GM23248 (cell line): ENCODE data around the gene CTNNBIP1. TPM values are rescaled to one million over a fixed set of nuclear protein-coding genes. Genes with fewer than 3 reads are reported as not detected.

ENCODE experiments used
- DNase-seq: peaks from one replicate; pipeline ENCODE4 v3.0.0-alpha.2; 2015
- H2AFZ ChIP-seq: fragments of 200-600 bp; sonication (generic); 2 replicates; pipeline ENCODE4 v1.6.1; 2016; ENCODE audit warnings: antibody characterized with exemption
- H3F3A ChIP-seq: fragments of 200-600 bp; sonication (generic); 2 replicates; pipeline ENCODE4 v1.6.1; 2016; ENCODE audit warnings: mild to moderate bottlenecking, antibody characterized with exemption, mixed run types; ENCODE audit not compliant: insufficient read depth
- H3K27ac ChIP-seq: fragments of 200-600 bp; sonication (generic); 2 replicates; pipeline ENCODE4 v1.5.1; 2016; ENCODE audit warnings: mild to moderate bottlenecking
- H3K27me3 ChIP-seq: fragments of 200-600 bp; sonication (generic); replicated peaks from 2 replicates; pipeline ENCODE4 v1.6.1; 2016; ENCODE audit warnings: mild to moderate bottlenecking; ENCODE audit not compliant: insufficient read depth
- H3K36me3 ChIP-seq: fragments of 200-600 bp; sonication (generic); 2 replicates; pipeline ENCODE4 v1.6.1; 2016; ENCODE audit warnings: low read depth, mild to moderate bottlenecking
- H3K4me1 ChIP-seq: fragments of 200-600 bp; sonication (generic); 2 replicates; pipeline ENCODE4 v1.6.1; 2016; ENCODE audit warnings: mild to moderate bottlenecking; ENCODE audit not compliant: insufficient read depth
- H3K4me2 ChIP-seq: fragments of 200-600 bp; sonication (generic); one replicate; pipeline ENCODE4 v1.6.1; 2016; ENCODE audit warnings: mild to moderate bottlenecking; ENCODE audit not compliant: unreplicated experiment
- H3K4me3 ChIP-seq: fragments of 200-600 bp; sonication (generic); 2 replicates; pipeline ENCODE4 v1.5.1; 2016; ENCODE audit warnings: mild to moderate bottlenecking
- H3K79me2 ChIP-seq: fragments of 200-600 bp; sonication (generic); 2 replicates; pipeline ENCODE4 v1.6.1; 2016; ENCODE audit warnings: mild to moderate bottlenecking; ENCODE audit not compliant: insufficient read depth
- H3K9ac ChIP-seq: fragments of 200-600 bp; sonication (generic); 2 replicates; pipeline ENCODE4 v1.6.1; 2016; ENCODE audit warnings: mild to moderate bottlenecking
- H3K9me2 ChIP-seq: fragments of 200-600 bp; sonication (generic); 2 replicates; pipeline ENCODE4 v1.6.1; 2016; ENCODE audit warnings: mixed run types, mild to moderate bottlenecking, moderate library complexity; ENCODE audit not compliant: insufficient read depth
- H3K9me3 ChIP-seq: fragments of 200-600 bp; sonication (generic); one replicate; pipeline ENCODE4 v1.6.1; 2017; ENCODE audit warnings: low read depth
- H4K20me1 ChIP-seq: fragments of 200-600 bp; sonication (generic); 2 replicates; pipeline ENCODE4 v1.6.0; 2016; ENCODE audit not compliant: insufficient read depth
- EZH2 ChIP-seq: fragments of 200-600 bp; sonication (generic); IDR thresholded peaks from 2 replicates; pipeline ENCODE4 v1.6.1; 2018; ENCODE audit warnings: antibody characterized with exemption, mild to moderate bottlenecking; ENCODE audit not compliant: insufficient read depth, poor library complexity, severe bottlenecking
- EZH2phosphoT487 ChIP-seq: fragments of 200-600 bp; sonication (generic); IDR thresholded peaks from 2 replicates; pipeline ENCODE4 v1.6.1; 2018; ENCODE audit warnings: antibody characterized with exemption, moderate library complexity, mild to moderate bottlenecking, low read depth; ENCODE audit not compliant: insufficient read depth
- WGBS, 2 experiments: methylation state at CpG; one replicate each; pipeline ENCODE4 v1.1.6; 2015 to 2017; ENCODE audit warnings: low lambda C conversion rate in 2 of 2, low coverage in 1 of 2; ENCODE audit errors: missing lambda C conversion rate in 2 of 2; 5-methylcytosine and 5-hydroxymethylcytosine counted together
- in situ Hi-C: fragments of 300-500 bp; cut with MboI; formaldehyde crosslinking; loops from 2 replicates; pipeline ENCODE4 v1.15.0; 2020
- polyA plus RNA-seq: library from polyadenylated mRNA; unstranded; fragments of >200 nt; fragmentation: Nextera tagmentation; extraction: Ambion mirVana; gene quantifications from 2 replicates; pipeline ENCODE4 v1.2.1, GENCODE V29; 2016
- total RNA-seq: library from RNA; depleted of rRNA; stranded (reverse); fragments of >200 nt; shearing (Covaris generic); gene quantifications from 2 replicates; pipeline ENCODE4 v1.2.3, GENCODE V29; 2014

CTNNBIP1 gene
- total and polyA plus RNA-seq, 2 experiments from 2014 or later = 22.2 to 31.0 TPM

DNA sequence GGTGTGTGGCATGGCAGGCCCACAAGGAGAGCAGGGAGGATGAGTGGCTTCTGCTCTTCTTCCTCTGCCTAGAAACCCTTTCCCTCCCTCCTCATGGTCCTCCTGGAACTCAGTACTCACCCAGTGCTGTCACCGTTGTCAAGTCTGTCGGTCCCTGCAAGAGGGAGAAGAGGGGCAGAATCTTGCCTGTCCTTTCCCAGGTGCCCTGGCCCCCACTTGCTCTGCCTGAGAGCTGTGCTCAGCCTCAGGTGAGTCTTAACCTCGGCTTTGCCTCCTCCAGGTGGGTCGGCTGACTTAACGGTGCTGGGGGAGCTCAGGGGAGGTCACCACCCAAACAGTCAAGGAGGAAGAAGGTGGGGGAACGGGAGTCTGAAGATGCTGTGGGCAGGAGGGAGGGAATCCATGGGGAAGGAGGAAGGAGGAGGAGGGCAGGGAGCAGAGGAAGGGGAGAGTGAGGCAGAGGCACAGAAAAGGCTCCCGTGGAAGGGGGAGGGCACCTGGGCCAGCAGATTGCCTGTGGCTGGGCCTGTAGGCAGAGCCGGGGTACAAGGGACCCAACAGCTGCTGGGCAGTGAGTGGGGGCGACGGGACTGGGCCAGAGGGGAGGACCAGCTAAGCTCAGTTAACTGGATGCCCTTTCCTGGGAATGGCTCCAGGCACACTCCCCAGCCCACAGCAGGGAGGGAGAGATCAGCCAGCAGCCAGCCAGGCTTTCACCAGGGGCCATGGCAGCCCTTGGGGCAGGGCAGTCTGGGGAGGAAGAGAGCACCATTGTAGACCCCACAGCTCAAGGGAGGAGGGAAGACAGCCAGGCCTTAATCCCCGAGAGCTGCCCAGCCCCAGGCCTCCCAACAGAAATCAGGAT is 26.3 kb downstream of the CTNNBIP1 start:
- no peaks in the 10 kb centered on the region for H3K9me3 ChIP-seq
- H3K9ac ChIP-seq = no peak overlapping the region
- no peaks in the 10 kb centered on the region for H3K79me2 ChIP-seq
- H3K27ac ChIP-seq = no peak overlapping the region
- H2AFZ ChIP-seq = no peak overlapping the region
- TF ChIP-seq EZH2 (no peak), EZH2phosphoT487 (no peak)
- no peaks in the 10 kb centered on the region for H3K9me2 ChIP-seq
- H4K20me1 ChIP-seq = no peaks in the 10 kb centered on the region
- no peaks in the 10 kb centered on the region for H3K27me3 ChIP-seq
- in situ Hi-C loops = no loop called here
- no peaks in the 10 kb centered on the region for H3K36me3 ChIP-seq
- DNase-seq = no peak
- H3K4me2 ChIP-seq = no peak overlapping the region
- no peak overlapping the region for H3K4me3 ChIP-seq
- H3F3A ChIP-seq = peaks cover 7% of the 10 kb centered on the region
- 90 to 93% methylated on average over 8 to 11 of the region's 11 CpGs for WGBS, 2 experiments
- peaks cover 9% of the 10 kb centered on the region for H3K4me1 ChIP-seq

DNA sequence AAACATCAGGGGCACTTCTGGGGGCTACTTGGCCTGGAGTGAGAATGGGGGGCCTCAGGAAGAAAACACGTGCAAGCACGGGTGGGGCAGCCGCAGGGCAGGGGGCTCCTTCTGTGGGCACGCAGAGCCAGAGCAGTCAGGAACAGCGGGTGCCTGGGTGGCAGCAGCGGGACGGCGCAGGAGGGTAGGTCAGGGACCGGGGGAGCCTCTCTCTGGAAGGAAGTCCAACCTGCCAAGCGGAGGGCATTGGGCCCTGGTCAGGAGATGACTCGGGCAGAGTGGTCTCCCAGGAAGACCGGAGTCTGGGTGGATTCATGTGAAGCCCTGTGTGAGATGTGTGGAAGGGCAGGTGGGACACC is 27.1 kb downstream of the CTNNBIP1 start:
- H3K27me3 ChIP-seq = no peaks in the 10 kb centered on the region
- TF ChIP-seq EZH2phosphoT487 (no peak), EZH2 (no peak)
- H3F3A ChIP-seq = peaks cover 7% of the 10 kb centered on the region
- H3K4me3 ChIP-seq = no peak overlapping the region
- H2AFZ ChIP-seq = no peak overlapping the region
- H3K9me2 ChIP-seq = no peaks in the 10 kb centered on the region
- no peaks in the 10 kb centered on the region for H4K20me1 ChIP-seq
- no peaks in the 10 kb centered on the region for H3K79me2 ChIP-seq
- peaks cover 9% of the 10 kb centered on the region for H3K4me1 ChIP-seq
- H3K36me3 ChIP-seq = no peaks in the 10 kb centered on the region
- H3K27ac ChIP-seq = no peak overlapping the region
- H3K4me2 ChIP-seq = no peak overlapping the region
- no peak overlapping the region for H3K9ac ChIP-seq
- DNase-seq = no peak
- WGBS, 2 experiments = 93 to 97% methylated on average over 12 of the region's 12 CpGs
- in situ Hi-C loops = no loop called here
- H3K9me3 ChIP-seq = no peaks in the 10 kb centered on the region

DNA sequence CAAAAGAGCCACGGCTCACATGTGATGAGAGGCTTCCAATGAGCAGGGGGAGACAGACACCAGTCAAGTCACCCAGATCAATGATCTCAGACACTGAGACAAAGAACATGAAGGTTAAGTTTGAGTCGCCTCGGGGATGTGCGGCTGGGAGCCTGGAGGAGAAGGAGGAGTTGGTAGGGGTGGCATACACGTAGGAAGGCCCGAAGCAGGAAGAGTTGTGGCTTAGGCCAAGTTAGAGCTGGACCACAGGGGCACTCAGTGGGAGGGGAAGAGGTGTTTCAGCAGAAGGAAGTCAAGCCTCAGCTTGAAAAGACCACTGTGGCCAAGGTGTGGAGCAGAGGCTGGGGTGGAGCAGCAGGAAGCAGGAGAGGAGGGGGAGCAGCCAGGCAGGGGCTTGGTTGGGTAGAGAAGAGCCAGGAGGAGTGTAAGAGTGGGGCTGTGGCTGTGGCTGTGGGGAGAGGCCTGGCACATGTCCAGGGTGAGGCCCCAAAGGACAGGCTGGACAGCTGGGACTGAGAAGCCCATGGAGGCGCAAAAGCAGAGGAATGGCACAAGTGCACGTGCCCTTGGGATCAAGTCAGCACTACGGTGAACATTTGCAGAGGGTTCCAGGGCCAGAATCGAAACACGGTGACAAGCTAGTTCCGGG is 27.6 kb downstream of the CTNNBIP1 start:
- Histone ChIP-seq H3F3A (peaks cover 7% of the 10 kb centered on the region), H3K9me2 (no peaks in the 10 kb centered on the region), H3K27me3 (no peaks in the 10 kb centered on the region), H3K4me1 (peaks cover 9% of the 10 kb centered on the region), H3K27ac (no peak overlapping the region), H3K79me2 (no peaks in the 10 kb centered on the region), H3K9me3 (no peaks in the 10 kb centered on the region), H3K4me2 (no peak overlapping the region), H3K4me3 (no peak overlapping the region), H3K36me3 (no peaks in the 10 kb centered on the region), H3K9ac (no peak overlapping the region), H2AFZ (no peak overlapping the region), H4K20me1 (no peaks in the 10 kb centered on the region)
- in situ Hi-C loops = no loop called here
- DNase-seq = no peak
- TF ChIP-seq EZH2phosphoT487 (no peak), EZH2 (no peak)
- 89 to 90% methylated on average over 12 of the region's 12 CpGs for WGBS, 2 experiments

DNA sequence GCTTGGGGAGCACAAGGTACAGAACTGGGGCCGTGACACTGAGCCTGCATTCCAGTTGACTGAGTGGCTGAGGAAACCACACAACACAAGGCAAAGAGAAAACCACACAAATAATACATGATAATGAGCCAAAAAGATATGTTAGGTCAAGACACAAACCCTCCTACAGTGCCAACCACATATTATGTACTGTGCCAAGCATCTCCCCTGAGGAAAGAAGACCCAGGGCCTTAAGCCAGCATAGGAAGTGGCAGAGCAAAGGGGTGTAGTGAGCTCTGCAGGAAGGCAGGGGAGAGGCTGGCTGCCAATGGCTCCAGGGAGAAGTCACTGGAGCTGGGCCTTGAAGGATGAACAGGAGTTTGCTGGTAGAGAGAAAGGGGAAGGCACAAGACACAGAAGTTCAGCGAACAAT is 28.2 kb downstream of the CTNNBIP1 start:
- no peak overlapping the region for H3K27ac ChIP-seq
- H3K9me2 ChIP-seq = no peaks in the 10 kb centered on the region
- no peaks in the 10 kb centered on the region for H3K79me2 ChIP-seq
- H3K9me3 ChIP-seq = no peaks in the 10 kb centered on the region
- TF ChIP-seq EZH2 (no peak), EZH2phosphoT487 (no peak)
- peaks cover 7% of the 10 kb centered on the region for H3F3A ChIP-seq
- 45 to 53% methylated on average over 2 of the region's 2 CpGs for WGBS, 2 experiments
- H2AFZ ChIP-seq = no peak overlapping the region
- H3K27me3 ChIP-seq = no peaks in the 10 kb centered on the region
- no peaks in the 10 kb centered on the region for H4K20me1 ChIP-seq
- H3K36me3 ChIP-seq = no peaks in the 10 kb centered on the region
- peak; percentile 76 for DNase-seq
- H3K4me1 ChIP-seq = peaks cover 9% of the 10 kb centered on the region
- H3K9ac ChIP-seq = no peak overlapping the region
- H3K4me3 ChIP-seq = no peak overlapping the region
- in situ Hi-C loops = no loop called here
- peak overlapping the region; percentile 12 for H3K4me2 ChIP-seq
